NCI-H1092 treated with DMSO at 0.1 percent for 48 hours (cell line): ENCODE results near the gene GLIS1.

ENCODE experiments used
- DNase-seq: peaks from one replicate; lab custom pipeline; 2025; lab: John Stamatoyannopoulos, UW

The GLIS1 gene

DNA sequence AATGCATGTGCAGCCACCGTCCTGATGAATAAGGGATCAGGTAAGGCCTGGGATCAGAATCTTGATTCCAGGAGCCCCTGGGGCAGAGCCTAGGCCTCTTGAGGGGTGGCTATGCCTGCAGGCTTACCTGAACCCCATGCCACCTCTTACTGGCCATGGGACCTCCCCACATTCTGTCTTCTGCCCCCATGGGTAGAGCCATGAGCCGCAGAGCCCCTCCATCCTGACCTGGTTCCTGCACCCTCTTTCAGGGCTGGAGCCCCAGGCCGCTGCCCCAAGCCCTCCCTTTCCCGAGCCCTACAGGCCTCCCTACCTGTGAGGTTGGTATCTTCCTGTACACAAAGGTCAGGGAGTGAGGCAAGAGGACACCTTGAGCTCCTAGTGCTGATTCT lies 159.0 kb downstream of the GLIS1 start:
- DNase-seq = no peak

DNA sequence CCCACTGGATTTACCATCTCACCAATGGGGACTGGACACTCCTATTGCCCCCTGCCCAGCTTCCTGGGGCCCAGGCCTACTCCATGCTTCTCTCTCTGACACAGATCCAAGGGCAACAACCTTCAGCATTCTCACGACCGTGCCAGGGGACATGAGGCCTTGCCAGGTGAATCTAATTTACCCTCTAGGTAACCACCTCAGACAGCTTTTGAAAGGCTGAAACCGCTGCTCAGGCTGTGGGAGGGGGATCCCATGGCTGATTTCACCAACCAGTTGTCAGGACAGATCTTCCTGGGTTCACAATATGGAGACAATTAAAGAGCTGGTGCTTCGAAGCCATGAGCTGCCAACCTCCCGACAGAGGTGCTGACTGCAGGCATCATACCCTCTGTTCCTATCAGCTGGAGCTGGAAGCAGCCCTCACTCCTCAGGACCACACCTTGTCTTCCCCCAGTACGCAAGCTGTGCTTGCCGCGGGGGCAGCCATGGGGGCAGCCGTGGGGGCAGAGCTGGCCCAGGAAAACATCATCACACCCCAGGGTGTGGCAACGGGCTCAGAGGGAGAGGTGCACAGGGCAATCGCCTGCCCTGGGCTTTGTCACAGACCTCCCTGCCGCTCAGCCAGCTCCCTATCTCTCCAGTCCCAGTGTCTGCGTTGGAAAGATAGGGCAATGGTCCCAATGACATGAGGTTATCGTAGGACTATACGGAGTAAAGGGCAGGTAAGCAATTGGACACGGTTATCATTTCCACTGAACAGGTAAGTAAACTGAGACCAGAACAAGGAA lies 159.5 kb downstream of the GLIS1 start:
- DNase-seq = no peak

DNA sequence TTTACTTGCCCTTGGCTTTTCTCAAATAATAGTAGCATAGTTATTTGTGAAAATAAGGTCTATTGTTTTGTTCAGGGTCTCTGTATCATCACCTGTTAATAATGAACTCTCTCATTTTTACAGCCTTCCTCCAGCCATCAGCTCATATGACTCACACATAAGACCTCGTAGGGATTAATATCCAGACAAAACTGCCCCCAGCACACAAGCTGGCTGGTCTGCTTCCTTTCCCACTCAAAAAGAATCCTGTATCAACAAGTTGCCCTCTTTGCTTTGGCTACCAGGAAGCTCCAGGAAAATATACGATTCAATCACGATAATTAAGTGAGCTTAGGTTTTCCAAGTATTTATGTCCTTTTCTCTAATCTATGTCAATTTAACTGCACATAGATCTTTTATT lies 160.6 kb downstream of the GLIS1 start:
- DNase-seq = no peak

DNA sequence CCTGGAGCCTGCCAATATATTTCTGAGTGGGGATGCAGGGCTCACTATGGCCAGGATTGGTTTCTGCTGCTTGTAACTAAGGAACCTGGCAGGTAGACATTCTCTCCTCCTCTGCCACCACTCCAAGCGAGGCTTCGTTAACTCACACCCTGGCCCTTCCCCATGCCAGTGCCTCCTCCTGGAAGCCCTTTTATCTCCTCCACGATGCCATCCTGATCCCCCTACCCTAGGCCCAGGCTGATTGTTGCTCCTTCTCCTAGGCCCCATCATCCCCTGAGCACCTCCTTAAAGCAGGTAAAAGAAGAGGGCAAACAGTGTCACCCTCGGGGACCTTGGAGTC lies 161.2 kb downstream of the GLIS1 start:
- no peak for DNase-seq

DNA sequence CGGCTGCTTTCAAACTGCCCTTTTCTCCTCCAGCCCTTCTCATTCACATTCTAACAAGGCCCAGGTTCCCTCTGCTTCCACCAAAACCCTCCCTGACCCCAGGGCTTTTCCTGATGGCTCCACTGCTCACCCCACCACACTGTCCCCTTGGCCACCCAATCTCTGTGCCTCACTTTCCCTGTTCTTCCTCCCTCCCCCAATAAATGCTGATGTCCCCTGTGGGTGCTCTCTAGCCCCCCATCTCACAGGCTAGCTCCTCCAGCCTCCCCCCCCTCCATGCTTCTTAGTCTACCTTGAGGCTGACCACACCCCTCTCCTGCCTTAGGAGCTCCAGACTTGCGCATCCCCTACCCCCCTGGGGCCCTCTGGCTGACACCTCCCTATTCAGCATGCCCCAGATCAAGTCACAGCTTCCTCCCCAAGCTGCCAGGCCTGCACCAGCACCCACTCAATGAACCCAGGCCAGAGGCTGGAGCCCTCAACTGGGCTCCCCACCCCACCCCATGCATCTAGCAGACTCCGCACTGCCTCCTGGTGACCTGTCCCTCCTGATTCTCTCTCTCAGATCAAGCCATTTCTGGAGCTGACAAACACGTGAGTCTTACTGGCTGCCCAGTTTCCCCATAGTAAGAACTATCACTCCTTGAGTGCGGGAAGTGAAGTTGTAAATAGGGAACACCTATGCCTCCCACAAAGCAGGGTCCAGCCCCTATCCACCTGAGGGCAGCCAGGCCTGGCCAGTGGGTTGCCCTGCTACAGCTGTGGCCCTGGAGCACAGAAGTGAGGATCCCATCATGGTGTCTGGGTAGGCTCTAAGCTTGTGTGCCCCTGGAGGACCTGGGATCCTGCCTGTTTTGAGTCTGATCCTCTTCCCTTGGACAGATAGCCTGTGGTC lies 161.9 kb downstream of the GLIS1 start:
- no peak for DNase-seq

DNA sequence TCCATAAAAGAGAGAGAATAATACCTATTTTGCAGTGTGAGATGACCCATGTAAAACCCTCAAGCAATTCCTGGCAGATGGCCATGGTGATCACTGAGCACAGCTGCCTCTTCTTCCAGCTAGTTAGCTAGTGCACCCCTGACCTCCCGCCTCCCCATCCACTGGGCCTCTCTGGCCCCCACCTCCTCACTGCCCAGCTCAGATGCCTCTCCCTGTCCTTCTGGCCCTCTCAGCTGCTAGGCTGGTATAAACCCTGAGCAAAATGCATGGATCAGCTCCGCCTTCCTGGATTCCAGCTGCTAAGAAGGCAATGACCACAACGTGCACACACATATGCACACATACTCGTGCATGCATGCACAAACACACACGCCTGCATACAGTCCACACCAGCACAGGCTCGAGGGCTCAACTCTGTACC lies 162.6 kb downstream of the GLIS1 start:
- no peak for DNase-seq

DNA sequence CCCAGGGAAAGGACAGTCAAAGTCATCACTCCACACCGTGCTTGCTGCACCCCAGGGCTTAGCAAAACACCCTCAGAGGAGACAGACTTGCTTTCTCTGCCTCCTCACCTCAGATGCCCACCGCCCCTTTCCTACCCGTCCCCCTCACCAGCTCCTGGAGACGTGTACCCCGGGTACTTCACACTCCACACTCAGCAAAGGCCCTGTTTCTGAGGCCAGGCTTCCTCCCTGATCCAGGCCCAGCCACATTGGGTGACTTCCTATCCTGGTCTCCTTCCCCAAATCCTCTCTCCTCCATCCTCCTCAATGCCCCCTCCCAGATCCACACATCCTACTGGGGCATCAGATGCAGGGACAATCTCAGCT lies 163.0 kb downstream of the GLIS1 start:
- DNase-seq = no peak

DNA sequence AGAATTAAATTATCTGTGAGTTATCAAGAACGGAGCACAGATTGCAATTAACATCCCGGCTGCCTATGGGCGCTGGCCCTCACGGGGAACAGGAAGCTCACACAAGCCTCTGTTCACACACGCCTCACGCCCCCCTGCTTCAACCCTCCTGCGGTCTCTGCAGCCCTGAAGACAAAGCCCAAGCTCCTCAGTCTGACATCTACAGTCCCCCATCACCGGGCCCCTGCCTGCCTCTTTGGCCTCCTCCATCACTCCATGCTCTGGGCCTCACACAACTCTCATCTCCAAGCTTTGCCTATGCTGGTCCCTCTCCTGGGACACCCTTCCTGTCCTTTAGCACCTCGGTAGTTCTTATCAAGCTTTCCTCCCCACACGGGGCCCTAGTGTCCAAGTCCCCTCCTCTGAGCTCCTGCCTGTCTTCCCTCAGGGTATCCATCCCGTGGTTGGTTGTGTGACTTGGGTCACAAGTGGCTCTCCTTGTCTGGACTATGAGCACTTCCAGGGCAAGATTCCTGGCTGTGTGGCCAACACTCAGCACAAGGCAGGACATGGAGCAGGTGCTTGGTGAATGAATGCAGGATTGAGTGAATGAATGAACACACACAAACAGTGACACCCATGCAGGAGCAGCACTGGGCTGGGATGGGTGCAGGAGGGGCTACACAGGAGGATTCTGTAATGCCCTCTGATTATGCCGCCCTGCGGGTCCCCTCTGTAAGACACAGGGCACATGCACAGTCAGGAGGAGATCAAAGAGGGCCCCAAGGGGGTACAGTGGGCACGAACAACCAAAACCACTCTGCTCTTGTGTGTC lies 163.6 kb downstream of the GLIS1 start:
- no peak for DNase-seq

DNA sequence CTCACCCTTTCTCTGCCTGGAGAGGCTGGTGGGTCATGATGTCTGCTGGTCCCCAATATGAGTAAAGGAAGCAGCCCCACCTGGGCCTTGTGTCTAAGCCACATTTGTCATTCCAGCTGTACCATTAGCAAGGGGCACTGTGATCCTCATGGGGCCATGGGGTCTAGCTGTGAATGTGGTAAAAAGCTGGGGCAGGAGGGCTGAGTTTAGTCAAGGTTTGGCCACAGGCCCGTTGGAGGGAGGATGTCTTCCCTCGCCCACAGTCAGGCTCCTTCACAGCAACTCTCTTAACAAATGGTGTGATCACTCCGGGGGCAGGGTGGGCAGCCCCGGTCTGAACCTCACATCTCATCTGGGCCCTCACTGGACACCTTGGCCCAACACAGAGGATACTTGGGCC lies 164.3 kb downstream of the GLIS1 start:
- no peak for DNase-seq

DNA sequence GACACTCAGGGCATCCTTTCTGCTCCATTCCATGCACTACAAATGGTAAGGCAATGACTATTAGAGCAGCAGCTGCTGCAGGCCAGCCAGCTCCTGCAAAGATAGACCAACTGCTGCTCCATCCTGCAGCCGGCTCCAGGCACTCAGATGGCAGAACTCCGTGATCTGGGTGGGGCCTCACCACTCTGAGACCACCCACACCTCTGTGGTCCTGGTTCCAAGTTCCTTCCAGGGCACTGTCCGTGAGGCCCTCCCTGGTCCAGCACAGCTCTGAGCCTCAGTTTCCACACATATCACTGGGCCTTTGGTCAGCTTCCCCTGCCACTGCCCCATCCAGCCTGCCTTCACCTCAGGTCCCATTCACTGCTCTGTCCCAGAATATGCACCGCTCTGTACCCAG lies 165.0 kb downstream of the GLIS1 start:
- no peak for DNase-seq

DNA sequence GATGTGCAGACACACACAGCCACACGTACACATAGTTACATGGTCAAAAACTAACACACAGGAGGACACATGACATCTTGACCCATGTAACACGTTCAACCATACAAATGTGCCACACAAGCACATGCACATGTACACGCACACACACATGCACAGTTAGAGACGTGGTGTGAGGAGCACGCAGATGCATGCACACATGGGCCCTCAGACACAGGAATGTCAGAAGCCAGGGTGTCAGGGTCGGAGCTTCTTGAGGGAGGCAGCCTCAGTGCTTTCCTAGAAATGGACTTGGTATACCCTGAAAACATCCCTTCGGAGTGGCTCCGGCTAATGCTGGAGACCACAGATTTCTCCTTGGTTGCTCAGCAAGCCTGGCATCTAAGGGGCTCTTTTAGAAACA lies 165.4 kb downstream of the GLIS1 start:
- no peak for DNase-seq

DNA sequence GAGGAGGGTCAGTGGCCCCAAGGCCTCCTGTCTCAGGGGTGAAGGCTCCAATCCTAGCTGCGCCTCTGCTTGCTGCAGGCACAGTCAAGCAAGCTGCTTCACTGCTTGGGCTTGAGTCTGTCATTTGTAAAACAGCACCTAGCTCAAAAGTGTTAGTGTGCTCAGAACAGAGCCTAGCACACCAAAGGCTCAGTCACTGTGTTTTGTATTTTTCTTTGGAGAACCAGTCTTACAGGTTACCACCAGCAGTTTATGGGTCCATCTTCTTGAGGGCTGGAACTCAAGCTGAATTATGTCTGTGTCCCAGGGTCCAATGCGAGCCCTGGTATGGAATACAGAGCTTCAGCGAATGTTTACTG lies 166.2 kb downstream of the GLIS1 start:
- DNase-seq = no peak

DNA sequence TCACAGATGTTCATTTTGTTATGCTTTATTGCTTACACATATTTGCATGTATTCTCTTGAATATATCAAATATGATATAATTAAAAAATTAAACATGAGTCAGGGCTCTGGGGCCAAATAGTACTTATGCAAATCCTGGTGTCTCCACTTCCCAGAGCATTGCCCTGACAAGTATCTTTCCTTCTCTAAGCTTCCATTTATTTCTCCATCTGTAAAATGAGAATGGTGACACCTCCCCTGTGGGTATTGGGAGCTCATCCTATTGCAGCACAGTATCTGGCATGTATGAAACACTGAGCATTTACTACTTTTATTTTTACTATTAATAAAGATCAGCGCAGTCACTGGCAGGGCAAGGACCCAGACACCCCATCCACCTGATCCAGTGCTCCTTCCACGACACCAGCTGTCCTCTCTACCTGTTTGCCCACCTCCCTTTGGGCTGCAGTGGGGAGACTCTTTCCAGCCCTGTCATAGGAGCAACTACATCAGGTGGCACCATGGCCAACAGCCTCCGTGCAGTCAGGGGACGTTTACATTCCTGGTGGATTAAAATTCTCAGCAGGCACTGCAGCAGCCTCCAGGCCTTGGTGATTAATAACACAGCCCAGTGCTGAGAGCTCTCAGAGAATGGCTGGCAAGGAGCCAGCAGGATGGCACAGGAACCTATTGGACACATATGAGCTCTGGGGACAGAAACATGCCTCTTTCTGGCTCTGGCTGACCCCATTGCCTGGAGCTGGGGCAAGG lies 166.7 kb downstream of the GLIS1 start:
- peak; percentile 9 for DNase-seq

DNA sequence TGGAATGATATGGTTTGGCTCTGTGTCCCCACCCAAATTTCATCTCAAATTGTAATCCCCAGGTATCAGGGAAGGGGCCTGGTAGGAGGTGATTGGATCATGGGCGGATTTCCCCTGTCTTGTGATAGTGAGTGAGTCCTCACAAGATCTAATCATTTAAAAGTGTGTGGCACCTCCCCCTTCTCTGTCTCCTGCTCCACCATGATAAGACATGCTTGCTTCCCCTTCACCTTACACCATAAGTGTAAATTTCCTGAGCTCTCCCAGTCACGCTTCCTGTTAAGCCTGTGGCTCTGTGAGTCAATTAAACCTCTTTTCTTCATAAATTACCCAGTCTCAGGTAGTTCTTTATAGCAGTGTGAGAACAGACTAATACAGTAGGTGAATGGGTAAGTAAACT lies 170.4 kb downstream of the GLIS1 start:
- no peak for DNase-seq

DNA sequence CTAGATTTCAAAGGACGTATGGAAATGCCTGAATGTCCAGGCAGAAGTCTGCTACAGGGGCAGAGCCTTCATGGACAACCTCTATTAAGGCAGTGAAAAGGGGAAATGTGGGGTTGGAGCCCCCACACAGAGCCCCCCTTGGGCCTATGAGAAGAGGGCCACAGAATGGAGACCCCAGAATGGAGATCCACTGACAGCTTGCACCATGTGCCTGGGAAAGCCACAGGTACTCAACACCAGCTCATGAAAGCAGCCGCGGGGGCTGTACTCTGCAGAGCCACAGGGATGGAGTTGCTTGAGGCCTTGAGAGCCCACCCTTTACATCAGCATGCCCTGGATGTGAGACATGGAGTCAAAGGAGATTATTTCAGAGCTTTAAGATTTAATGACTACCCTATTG lies 171.1 kb downstream of the GLIS1 start:
- DNase-seq = no peak

DNA sequence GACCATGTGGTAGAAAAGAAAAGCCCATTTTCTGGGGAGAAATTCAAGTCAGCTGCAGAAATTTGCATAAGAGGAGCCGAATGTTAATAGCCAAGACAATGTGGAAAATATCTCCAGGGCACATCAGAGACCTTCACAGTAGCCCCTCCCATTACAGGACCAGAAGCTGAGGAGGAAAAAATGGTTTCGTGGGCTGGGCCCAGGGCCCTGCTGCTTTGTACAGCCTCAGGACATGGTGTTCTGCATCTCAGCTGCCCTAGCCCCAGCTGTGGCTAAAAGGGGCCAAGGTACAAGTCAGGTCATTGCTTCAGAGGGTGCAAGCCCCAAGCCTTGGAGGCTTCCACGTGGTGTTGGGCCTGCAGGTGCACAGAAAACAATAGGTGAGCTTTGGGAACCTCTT lies 171.5 kb downstream of the GLIS1 start:
- DNase-seq = no peak

DNA sequence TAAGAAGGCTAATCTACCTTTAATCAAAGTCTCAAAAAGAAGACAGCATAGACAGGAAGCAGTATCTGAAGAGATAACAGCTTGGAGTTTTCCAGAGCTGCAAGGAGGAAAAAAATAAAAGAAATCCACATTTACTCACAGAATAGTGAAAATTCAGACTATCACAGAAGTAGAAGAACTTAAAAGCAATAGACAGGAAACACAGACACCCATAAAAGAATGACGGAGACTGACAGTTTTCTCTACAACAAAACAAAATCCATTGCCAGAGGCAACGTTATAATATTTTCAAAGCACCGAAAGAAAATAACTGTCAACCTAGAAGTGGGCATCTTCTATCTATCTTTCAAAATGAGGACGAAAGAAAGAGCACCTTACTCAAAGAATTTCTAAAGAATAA lies 175.4 kb downstream of the GLIS1 start:
- no peak for DNase-seq

DNA sequence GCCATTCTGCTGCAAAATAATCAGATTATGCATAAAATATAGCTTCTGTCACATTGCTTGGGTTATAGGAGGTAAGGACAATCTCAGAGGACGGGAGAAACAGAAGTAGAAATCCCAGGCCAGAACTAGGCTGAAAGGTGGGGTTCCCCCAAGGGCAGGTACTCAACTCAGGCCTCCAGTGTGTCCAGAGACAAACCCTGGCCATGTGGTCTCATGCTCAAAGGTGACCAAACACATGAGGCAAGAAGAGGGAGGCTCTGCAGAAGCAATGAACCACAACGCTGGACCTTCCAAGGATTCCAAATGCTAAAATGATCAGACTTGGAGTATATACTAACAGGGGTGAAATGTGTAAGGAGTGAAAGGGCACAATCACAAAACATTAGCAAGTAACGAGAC lies 176.0 kb downstream of the GLIS1 start:
- no peak for DNase-seq

DNA sequence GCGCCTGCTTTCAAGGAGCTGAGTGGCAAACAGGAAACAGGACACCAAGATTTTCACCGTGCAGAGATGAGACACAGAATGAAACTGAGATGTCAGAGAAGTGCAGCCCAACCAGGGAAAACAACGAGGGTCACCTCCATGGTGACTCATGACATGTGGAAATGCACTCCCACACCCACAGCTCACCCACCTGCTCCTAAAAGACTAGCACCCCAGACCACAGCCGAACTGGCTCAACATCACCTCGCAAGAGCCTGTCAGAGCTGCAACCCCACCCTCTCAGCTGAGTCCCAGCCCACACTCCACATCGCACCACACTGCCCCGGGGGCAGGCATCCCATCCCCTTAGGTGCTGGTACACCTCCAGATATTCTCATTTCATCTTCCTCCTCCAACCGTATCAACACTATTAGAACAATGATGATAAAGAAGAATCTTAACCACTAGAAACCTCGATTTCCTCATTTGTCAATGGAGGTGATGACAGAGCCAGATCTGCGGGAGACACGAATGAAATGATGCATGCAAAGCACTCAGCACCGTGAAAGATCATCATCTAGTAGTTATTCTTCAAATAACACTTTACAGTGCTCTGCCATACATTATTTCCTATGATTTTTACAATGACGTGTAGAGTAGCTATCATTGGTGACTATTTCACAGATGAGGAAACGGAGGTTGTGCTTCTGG lies 176.5 kb downstream of the GLIS1 start:
- DNase-seq = no peak

DNA sequence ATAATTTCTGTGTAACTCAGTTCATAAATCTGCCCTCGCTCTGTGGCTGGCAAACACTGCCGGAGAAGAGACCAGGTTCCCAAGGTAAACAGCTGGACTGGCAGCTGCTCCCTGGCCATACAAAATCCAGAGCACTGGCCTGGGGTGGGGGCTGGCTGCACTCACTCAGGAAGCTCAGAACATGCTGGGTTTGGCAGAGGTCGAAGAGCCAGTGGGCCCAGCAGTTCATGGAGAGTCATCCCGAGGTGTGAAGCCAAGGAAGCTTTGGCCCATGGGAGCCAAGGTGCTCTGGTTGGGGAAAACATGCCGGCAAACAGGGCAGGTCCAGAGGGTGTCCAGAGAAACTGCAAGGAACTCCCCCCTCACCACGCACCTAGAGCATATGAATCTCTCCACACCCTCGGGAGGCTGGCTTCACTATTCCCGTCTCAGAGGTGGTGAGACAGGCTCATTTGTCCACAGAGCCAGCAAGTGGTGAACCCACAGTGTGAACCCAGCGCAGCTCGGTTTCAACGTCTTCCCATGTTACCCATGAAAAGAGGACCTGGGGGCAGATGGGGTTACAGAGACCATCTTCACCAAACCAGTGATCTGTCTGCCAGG lies 177.4 kb downstream of the GLIS1 start:
- no peak for DNase-seq
